Body of pancreas (tissue), 4 donors: Measurements from ENCODE around the gene EEF1G.

ENCODE experiments used
- CTCF ChIP-seq, 7 experiments: fragments of 450-650 bp in 4 of 7; fragments of 200-600 bp in 3 of 7; sonication (generic) in 3 of 7; IDR thresholded peaks; one replicate each; pipeline ENCODE4 v1.5.1; 2016 to 2019; ENCODE audit warnings: antibody characterized with exemption in 7 of 7
- POLR2A ChIP-seq, 3 donors: fragments of 450-650 bp; IDR thresholded peaks; one replicate each; pipeline ENCODE4 v1.6.1; 2016; ENCODE audit warnings: antibody characterized with exemption in 3 of 3, mild to moderate bottlenecking in 2 of 3

DNA sequence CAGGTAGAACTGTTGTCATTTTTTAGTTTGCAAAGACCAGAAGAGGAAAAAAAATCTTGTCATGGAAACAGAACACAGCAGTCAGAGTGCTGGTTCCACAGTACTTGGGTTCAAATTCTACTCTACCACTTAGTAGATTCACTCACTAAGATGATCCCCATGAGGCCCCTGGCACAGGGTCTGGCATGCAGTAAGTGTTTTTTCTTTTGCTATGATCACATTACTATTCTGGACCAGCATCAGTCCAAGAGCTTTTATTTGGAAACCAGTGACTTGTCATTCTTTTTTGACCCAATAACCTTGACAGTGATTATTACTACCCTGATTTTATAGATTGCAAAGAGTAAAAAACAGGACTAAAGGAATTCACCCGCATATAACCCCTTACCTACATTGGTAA lies 4.1 kb downstream of the EEF1G start:
- TF ChIP-seq CTCF (IDR thresholded peaks at IDR 0.05) (no peak), POLR2A (IDR thresholded peaks at IDR 0.05) (no peak)
